GM21526 (cell line): Measurements from ENCODE around the gene RFX8.
"Not testable (repeated sequence)": the region's sequence is repeated elsewhere in the genome, so short reads cannot be mapped to it uniquely, and the experiment has no call there.

Source experiments
- ATAC-seq: cut with Tn5 transposase; IDR thresholded peaks from one replicate; pipeline ENCODE4 v1.9.1; 2021; ENCODE audit warnings: moderate library complexity; ENCODE audit not compliant: unreplicated experiment, low FRiP score

The RFX8 gene

GRCh38 chr2:101474731-101475384 is at the start of gene RFX8:
RFX8 (minus strand) TSS chr2:101475112; CDS start chr2:101466848, 8,264 bp downstream.
- ATAC-seq = no peak

- no peak for ATAC-seq
These were observed 46.6 kb upstream of the RFX8 start for GRCh38 chr2:101521487-101521886.

- ATAC-seq = no peak
These were observed 45.3 kb upstream of the RFX8 start for GRCh38 chr2:101520246-101520645.

GRCh38 chr2:101518578-101519492 is 43.9 kb upstream of the RFX8 start:
- no peak for ATAC-seq

- no peak for ATAC-seq
These were observed 42.9 kb upstream of the RFX8 start for GRCh38 chr2:101517758-101518271.

- ATAC-seq = no peak
These were observed 42.1 kb upstream of the RFX8 start for GRCh38 chr2:101516823-101517690.

- no peak for ATAC-seq
These were observed 41.4 kb upstream of the RFX8 start for GRCh38 chr2:101516349-101516748.

GRCh38 chr2:101515477-101515876 is 40.6 kb upstream of the RFX8 start:
- ATAC-seq = no peak

GRCh38 chr2:101512993-101513392 is 38.1 kb upstream of the RFX8 start:
- ATAC-seq = no peak

GRCh38 chr2:101511381-101511780 is 36.5 kb upstream of the RFX8 start:
- no peak for ATAC-seq

GRCh38 chr2:101509499-101510284 is 34.8 kb upstream of the RFX8 start:
- no peak for ATAC-seq

- ATAC-seq = no peak
These were observed 33.7 kb upstream of the RFX8 start for GRCh38 chr2:101508636-101509035.

GRCh38 chr2:101505276-101505675 is 30.4 kb upstream of the RFX8 start:
- ATAC-seq = not testable (repeated sequence)

- ATAC-seq = not testable (repeated sequence)
These were observed 29.8 kb upstream of the RFX8 start for GRCh38 chr2:101504744-101505143.

GRCh38 chr2:101502095-101502494 is 27.2 kb upstream of the RFX8 start:
- no peak for ATAC-seq

GRCh38 chr2:101501443-101501842 is 26.5 kb upstream of the RFX8 start:
- ATAC-seq = no peak

- no peak for ATAC-seq
These were observed 25.9 kb upstream of the RFX8 start for GRCh38 chr2:101500860-101501259.

GRCh38 chr2:101500180-101500579 is 25.3 kb upstream of the RFX8 start:
- no peak for ATAC-seq

- ATAC-seq = no peak
These were observed 21.4 kb upstream of the RFX8 start for GRCh38 chr2:101496279-101496678.

- no peak for ATAC-seq
These were observed 18.1 kb upstream of the RFX8 start for GRCh38 chr2:101492936-101493473.
